Heart left ventricle (tissue), 16 donors: ENCODE results near the gene FBXL12. TPM values are rescaled to one million over a fixed set of nuclear protein-coding genes. Genes with fewer than 3 reads are reported as not detected.

Experiments
- ATAC-seq, 4 donors: fragments of 200-7000 bp; cut with Tn5 transposase; one replicate each; pipeline ENCODE4 v1.9.1; 2020 to 2022; ENCODE audit warnings: moderate library complexity in 4 of 4, mild to moderate bottlenecking in 3 of 4, moderate number of reproducible peaks in 1 of 4
- DNase-seq, 5 donors: peaks; one replicate each; pipeline ENCODE4 v3.0.0-alpha.2; 2020
- H3K27ac ChIP-seq, 12 donors: fragments of 200-600 bp; sonication (generic) in 4 of 12; one replicate each; pipeline versions ENCODE4 v1.5.0 to v1.8.0; 2016 to 2022; ENCODE audit warnings: mild to moderate bottlenecking in 2 of 12
- H3K27me3 ChIP-seq, 9 donors: fragments of 200-600 bp; sonication (generic) in 2 of 9; one replicate each; pipeline versions ENCODE4 v1.5.1 to v1.8.0; 2016 to 2022; ENCODE audit warnings: mild to moderate bottlenecking in 3 of 9
- H3K36me3 ChIP-seq, 9 donors: fragments of 200-600 bp; sonication (generic) in 2 of 9; one replicate each; pipeline versions ENCODE4 v1.5.0 to v1.8.0; 2018 to 2022; ENCODE audit warnings: mild to moderate bottlenecking in 2 of 9
- H3K4me1 ChIP-seq, 12 donors: fragments of 200-600 bp; sonication (generic) in 4 of 12; one replicate each; pipeline versions ENCODE4 v1.5.0 to v1.8.0; 2016 to 2022; ENCODE audit warnings: mild to moderate bottlenecking in 3 of 12
- H3K4me3 ChIP-seq, 12 donors: fragments of 200-600 bp; sonication (generic) in 4 of 12; one replicate each; pipeline versions ENCODE4 v1.5.0 to v1.8.0; 2017 to 2022; ENCODE audit warnings: mild to moderate bottlenecking in 9 of 12, moderate library complexity in 4 of 12
- H3K9me3 ChIP-seq, 12 donors: fragments of 200-600 bp; sonication (generic) in 4 of 12; one replicate each; pipeline versions ENCODE4 v1.5.0 to v1.8.0; 2016 to 2022; ENCODE audit warnings: mild to moderate bottlenecking in 1 of 12
- POLR2A ChIP-seq, 2 donors: fragments of 450-650 bp; IDR thresholded peaks; one replicate each; pipeline ENCODE4 v1.6.1; 2017; ENCODE audit warnings: antibody characterized with exemption in 2 of 2, mild to moderate bottlenecking in 2 of 2, moderate library complexity in 2 of 2
- WGBS, 4 donors: extraction: QIAGEN DNeasy Blood & Tissue Kit in 2 of 4; methylation state at CpG; one replicate each; pipeline versions ENCODE4 v1.1.5 to v1.1.7; 2013 to 2018; 5-methylcytosine and 5-hydroxymethylcytosine counted together
- intact Hi-C, 10 donors: fragments of 100-400 bp; cut with DNase I; formaldehyde crosslinking; loops; one replicate each; pipeline versions ENCODE4 v1.11.1 to v1.14.2; 2022
- polyA plus RNA-seq, 2 donors: library from polyadenylated mRNA; stranded (reverse); fragments of 200-250 nt; gene quantifications; one replicate each; pipeline ENCODE4 v1.2.3, GENCODE V29; 2013
- total RNA-seq, 9 donors: library from RNA; depleted of rRNA in 2 of 9; stranded (reverse); fragments of >200 nt in 2 of 9; fragmentation: NEBNext Ultra II Directional in 3 of 9; extraction: Animal tissue kit (Norgen Biotek cat#: 25700) in 3 of 9; gene quantifications; one replicate each; pipeline versions ENCODE4 v1.1.0 to v1.2.4, GENCODE V29; 2016 to 2023
- TF ChIP-seq, protein P1 (sequence below), 12 donors: fragments of 200-600 bp; sonication (generic) in 4 of 12; IDR thresholded peaks; one replicate each; pipeline versions ENCODE4 v1.5.0 to v1.8.0; 2018 to 2022; ENCODE audit warnings: antibody characterized with exemption in 12 of 12, mild to moderate bottlenecking in 5 of 12
- donor health status: ischemic (EF 13 %, LVEDD 7.1; RV severe dilation, severe dysfunction).
- donor health status: healthy with polysubstance abuse.
- donor health status: DM: no; HTN: yes; CAD: no.
- donor health status: DM: no; HTN: no; CAD: no.
- donor health status: ischemic (EF 25% LVEDD 6.9; RV normal size, moderate dysfunction).
- donor health status: ischemic (EF 25% LVEDD 5.7; RV mildly dilated, moderate dysfunction).
- donor health status: healthy.
- donor health status: DM: yes; HTN: yes; CAD: no.
- donor health status: ischemic (EF 35%, LVEDD 5.7; RV mildly dilated, moderate dysfunction).
- donor health status: nonischemic (EF 11% LVEDD 7.7; RV severe dilation, severe dysfunction).
- donor health status: DM: yes; HTN: yes; CAD: no.
- donor health status: PGD.
- donor health status: ischemic (EF 29% LVEDD 5.4; RV normal size, mild dysfunction).
- donor health status: nonischemic (EF 23%, LVEDD 6.1; RV moderate dilation, normal function).

The FBXL12 gene
- total and polyA plus RNA-seq, 11 donors: 9.8 to 17.6 (median 12.2) TPM

DNA sequence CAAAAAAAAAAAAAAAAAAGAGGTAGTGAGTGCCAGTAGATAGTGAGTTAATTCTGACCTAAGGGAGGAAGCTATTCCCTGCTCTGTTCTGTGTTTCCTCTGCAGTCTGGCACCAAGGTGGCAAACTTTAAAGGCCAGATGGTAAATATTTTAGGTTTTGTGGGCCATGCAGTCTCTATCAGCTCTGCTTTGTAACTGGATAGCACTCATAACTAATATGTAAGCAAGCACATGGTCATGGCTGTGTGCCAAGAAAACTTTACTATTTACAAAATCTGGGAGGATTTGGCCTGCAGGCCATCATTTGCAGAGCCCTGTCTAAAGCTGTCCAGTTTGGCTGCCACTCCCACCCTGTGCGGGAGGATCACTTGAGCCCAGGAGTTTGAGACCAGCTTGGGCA lies 20.5 kb upstream of the FBXL12 start:
- H3K27ac ChIP-seq: no peak overlapping the region
- ATAC-seq (no peak), DNase-seq (no peak)
- no peak for TF ChIP-seq POLR2A (IDR thresholded peaks at IDR 0.05)
- TF ChIP-seq, protein P1, sequence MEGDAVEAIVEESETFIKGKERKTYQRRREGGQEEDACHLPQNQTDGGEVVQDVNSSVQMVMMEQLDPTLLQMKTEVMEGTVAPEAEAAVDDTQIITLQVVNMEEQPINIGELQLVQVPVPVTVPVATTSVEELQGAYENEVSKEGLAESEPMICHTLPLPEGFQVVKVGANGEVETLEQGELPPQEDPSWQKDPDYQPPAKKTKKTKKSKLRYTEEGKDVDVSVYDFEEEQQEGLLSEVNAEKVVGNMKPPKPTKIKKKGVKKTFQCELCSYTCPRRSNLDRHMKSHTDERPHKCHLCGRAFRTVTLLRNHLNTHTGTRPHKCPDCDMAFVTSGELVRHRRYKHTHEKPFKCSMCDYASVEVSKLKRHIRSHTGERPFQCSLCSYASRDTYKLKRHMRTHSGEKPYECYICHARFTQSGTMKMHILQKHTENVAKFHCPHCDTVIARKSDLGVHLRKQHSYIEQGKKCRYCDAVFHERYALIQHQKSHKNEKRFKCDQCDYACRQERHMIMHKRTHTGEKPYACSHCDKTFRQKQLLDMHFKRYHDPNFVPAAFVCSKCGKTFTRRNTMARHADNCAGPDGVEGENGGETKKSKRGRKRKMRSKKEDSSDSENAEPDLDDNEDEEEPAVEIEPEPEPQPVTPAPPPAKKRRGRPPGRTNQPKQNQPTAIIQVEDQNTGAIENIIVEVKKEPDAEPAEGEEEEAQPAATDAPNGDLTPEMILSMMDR (IDR thresholded peaks at IDR 0.05): no peak
- H3K27me3 ChIP-seq: no peaks in the 10 kb centered on the region
- no peak overlapping the region for H3K4me3 ChIP-seq
- peaks cover 0 to 10% (median 0%) of the 10 kb centered on the region in 12 donors for H3K9me3 ChIP-seq
- intact Hi-C loops: no loop called here
- peaks cover 0 to 47% (median 16%) of the 10 kb centered on the region in 12 donors for H3K4me1 ChIP-seq
- H3K36me3 ChIP-seq: peaks cover 2 to 68% (median 59%) of the 10 kb centered on the region in 9 donors
- WGBS, 4 donors: 60 to 88% (median 80%) methylated on average over 1 of the region's 1 CpG

DNA sequence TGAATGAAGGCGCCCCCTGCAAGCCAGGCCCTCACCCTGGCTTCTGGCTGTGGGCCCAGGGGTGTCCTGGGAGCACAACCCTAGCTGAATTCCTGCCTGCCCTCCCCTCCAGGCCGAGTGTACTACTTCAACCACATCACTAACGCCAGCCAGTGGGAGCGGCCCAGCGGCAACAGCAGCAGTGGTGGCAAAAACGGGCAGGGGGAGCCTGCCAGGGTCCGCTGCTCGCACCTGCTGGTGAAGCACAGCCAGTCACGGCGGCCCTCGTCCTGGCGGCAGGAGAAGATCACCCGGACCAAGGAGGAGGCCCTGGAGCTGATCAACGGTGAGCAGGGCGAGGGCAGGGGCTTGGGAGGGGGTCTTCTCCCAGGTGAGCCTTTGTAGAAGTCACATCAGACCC lies 19.4 kb upstream of the FBXL12 start:
- Histone ChIP-seq H3K4me3 (no peak overlapping the region), H3K9me3 (peaks cover 0 to 2% (median 0%) of the 10 kb centered on the region in 12 donors), H3K4me1 (peaks cover 0 to 50% (median 16%) of the 10 kb centered on the region in 12 donors), H3K36me3 (peaks cover 0 to 57% (median 48%) of the 10 kb centered on the region in 9 donors), H3K27me3 (no peaks in the 10 kb centered on the region), H3K27ac (no peak overlapping the region)
- no peak for TF ChIP-seq POLR2A (IDR thresholded peaks at IDR 0.05)
- TF ChIP-seq, protein P1 (IDR thresholded peaks at IDR 0.05): no peak
- ATAC-seq: no peak
- intact Hi-C loops: no loop called here
- peak in 1 of 5 donors; percentile 62 for DNase-seq
- WGBS, 4 donors: 90 to 94% (median 93%) methylated on average over 13 to 15 of the region's 15 CpGs

DNA sequence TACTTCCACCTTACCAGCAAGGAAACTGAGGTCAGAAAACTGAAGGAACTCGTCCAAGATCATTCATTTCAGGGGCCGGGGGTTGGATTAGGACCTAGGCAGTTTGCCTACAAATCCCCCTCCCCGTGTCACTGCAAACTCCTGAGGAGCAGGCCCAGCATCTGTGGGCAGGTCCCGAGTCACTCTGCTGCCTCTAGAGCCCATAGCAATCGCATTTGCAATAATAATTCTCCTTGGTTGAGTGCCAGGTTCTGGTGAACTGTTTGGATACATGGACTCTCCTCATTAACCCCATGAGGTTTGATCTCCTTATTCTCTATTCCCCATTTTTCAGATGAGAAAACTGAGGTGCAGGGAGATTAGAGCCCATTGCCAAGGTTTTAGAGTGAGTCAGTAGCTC lies 17.1 kb upstream of the FBXL12 start:
- H3K27me3 ChIP-seq: no peaks in the 10 kb centered on the region
- peak overlapping the region in 5 of 12 donors; percentile 70 to 85 (median 78) for H3K27ac ChIP-seq
- peak overlapping the region; percentile 86 to 100 (median 93) for H3K4me3 ChIP-seq
- ATAC-seq (no peak), DNase-seq (no peak)
- WGBS, 4 donors: 3 to 9% (median 6%) methylated on average over 5 of the region's 5 CpGs
- H3K9me3 ChIP-seq: no peaks in the 10 kb centered on the region
- TF ChIP-seq, protein P1 (IDR thresholded peaks at IDR 0.05): no peak
- TF ChIP-seq POLR2A (IDR thresholded peaks at IDR 0.05): no peak
- peaks cover 0 to 42% (median 14%) of the 10 kb centered on the region in 12 donors for H3K4me1 ChIP-seq
- H3K36me3 ChIP-seq: peaks cover 0 to 34% (median 30%) of the 10 kb centered on the region in 9 donors
- intact Hi-C loops: no loop called here

DNA sequence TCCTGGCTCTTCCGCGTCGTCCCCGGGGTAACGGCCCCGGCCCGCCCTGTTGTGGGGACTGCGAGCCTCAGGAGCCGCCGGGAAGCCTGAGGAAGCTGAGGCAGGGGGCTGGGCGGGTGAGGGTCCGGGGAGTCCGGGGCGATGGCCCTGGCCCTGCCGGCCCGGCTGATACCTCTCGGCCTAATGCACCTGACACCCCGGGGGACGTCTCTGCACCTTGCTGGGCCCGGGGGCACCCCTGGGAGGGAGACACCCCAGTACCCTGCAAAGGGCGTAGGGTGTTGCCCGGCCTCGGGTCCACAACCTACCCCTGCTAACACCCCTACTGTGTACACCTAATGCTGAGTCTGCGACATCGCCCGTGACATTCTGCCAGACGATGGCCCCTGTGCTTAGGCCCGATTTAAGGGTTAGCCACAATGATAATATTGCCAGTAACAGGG lies 16.6 kb upstream of the FBXL12 start:
- Histone ChIP-seq H3K4me1 (peaks cover 0 to 42% (median 14%) of the 10 kb centered on the region in 12 donors), H3K4me3 (peak overlapping the region; percentile 86 to 100 (median 93)), H3K36me3 (peaks cover 0 to 33% (median 27%) of the 10 kb centered on the region in 9 donors), H3K27ac (peak overlapping the region in 11 of 12 donors; percentile 58 to 85 (median 74)), H3K27me3 (no peaks in the 10 kb centered on the region), H3K9me3 (no peaks in the 10 kb centered on the region)
- peak in 2 of 4 donors; percentile 33 to 34 for ATAC-seq
- TF ChIP-seq, protein P1 (IDR thresholded peaks at IDR 0.05): no peak
- no peak for TF ChIP-seq POLR2A (IDR thresholded peaks at IDR 0.05)
- WGBS, 4 donors: 0 to 4% (median 2%) methylated on average over 7 to 28 of the region's 28 CpGs
- intact Hi-C loops: loop anchor here in 2 of 10 donors (1.0 to 2.0 kb wide), 2 partner anchors 16 to 17 kb away; partner anchors contain the start of gene FBXL12 (in 2 of the 2)
- DNase-seq: peak in 2 of 5 donors; percentile 40 to 64
